Keratinocyte (primary cell): Measurements from ENCODE around the gene CGB7. TPM values are rescaled to one million over a fixed set of nuclear protein-coding genes. Genes with fewer than 3 reads are reported as not detected.
"Not testable (repeated sequence)": the region's sequence is repeated elsewhere in the genome, so short reads cannot be mapped to it uniquely, and the experiment has no call there.

Experiments used
- DNase-seq: peaks from one replicate; pipeline ENCODE4 v3.0.0-alpha.2; 2011; ENCODE audit warnings: low read depth, missing footprints, low spot score
- FAIRE-seq: peaks from 2 replicates; lab custom pipeline; 2011; peaks lifted over from hg19 to GRCh38; lab: Jason Lieb, UNC
- H2AFZ ChIP-seq: 2 replicates; pipeline ENCODE4 v1.6.0; 2012; ENCODE audit warnings: low read length, control low read depth, inconsistent platforms; ENCODE audit not compliant: control insufficient read depth
- H3K27ac ChIP-seq: 2 replicates; pipeline ENCODE4 v1.5.1; 2011; ENCODE audit warnings: low read length; ENCODE audit not compliant: control insufficient read depth, insufficient read depth
- H3K27me3 ChIP-seq: 3 replicates; pipeline ENCODE4 v1.6.0; 2011; ENCODE audit warnings: low read length; ENCODE audit not compliant: control insufficient read depth, insufficient read depth; ENCODE audit errors: extremely low read depth
- H3K36me3 ChIP-seq, 2 experiments: 2 replicates in 1 of 2; 3 replicates in 1 of 2; pipeline ENCODE4 v1.5.1; 2011; ENCODE audit warnings: low read length in 2 of 2, mild to moderate bottlenecking in 1 of 2; ENCODE audit not compliant: control insufficient read depth in 2 of 2, insufficient read depth in 2 of 2; ENCODE audit errors: extremely low read depth in 1 of 2
- H3K4me1 ChIP-seq: 3 replicates; pipeline ENCODE4 v1.5.1; 2011; ENCODE audit warnings: low read length; ENCODE audit not compliant: control insufficient read depth, insufficient read depth; ENCODE audit errors: extremely low read depth
- H3K4me2 ChIP-seq: 3 replicates; pipeline ENCODE4 v1.6.0; 2011; ENCODE audit warnings: low read depth, low read length; ENCODE audit not compliant: control insufficient read depth, insufficient read depth; ENCODE audit errors: extremely low read depth
- H3K4me3 ChIP-seq, 3 experiments: fragments of 200-600 bp in 1 of 3; sonication (generic) in 1 of 3; 2 replicates in 2 of 3; 3 replicates in 1 of 3; pipeline ENCODE4 v1.5.1; 2011 to 2016; ENCODE audit warnings: low read length in 3 of 3, mild to moderate bottlenecking in 3 of 3, control low read depth in 2 of 3, inconsistent platforms in 1 of 3, low read depth in 1 of 3, mixed read lengths in 1 of 3, mixed run types in 1 of 3, moderate library complexity in 1 of 3; ENCODE audit not compliant: control insufficient read depth in 2 of 3, insufficient read depth in 2 of 3; ENCODE audit errors: extremely low read depth in 1 of 3
- H3K79me2 ChIP-seq: 2 replicates; pipeline ENCODE4 v1.6.0; 2012; ENCODE audit warnings: low read length; ENCODE audit not compliant: control insufficient read depth, insufficient read depth
- H3K9ac ChIP-seq: 3 replicates; pipeline ENCODE4 v1.6.0; 2011; ENCODE audit warnings: low read length; ENCODE audit not compliant: control insufficient read depth, insufficient read depth; ENCODE audit errors: extremely low read depth
- H3K9me1 ChIP-seq: 3 replicates; pipeline ENCODE4 v1.6.0; 2011; ENCODE audit warnings: low read length; ENCODE audit not compliant: control insufficient read depth, insufficient read depth; ENCODE audit errors: extremely low read depth
- H3K9me3 ChIP-seq: 2 replicates; pipeline ENCODE4 v1.5.1; 2012; ENCODE audit warnings: low read depth, low read length; ENCODE audit not compliant: control insufficient read depth
- H4K20me1 ChIP-seq: 3 replicates; pipeline ENCODE4 v1.6.0; 2011; ENCODE audit warnings: low read length; ENCODE audit not compliant: control insufficient read depth, insufficient read depth; ENCODE audit errors: extremely low read depth
- EZH2 ChIP-seq: IDR thresholded peaks from one replicate; pipeline ENCODE4 v1.6.1; 2012; ENCODE audit warnings: inconsistent platforms, mild to moderate bottlenecking, low read length, moderate library complexity
- dilution Hi-C: fragments of 300-500 bp; cut with MboI; formaldehyde crosslinking; loops from one replicate; pipeline ENCODE4 v1.7.0; 2020; ENCODE audit warnings: low sequenced_read_pairs; ENCODE audit not compliant: extremely low pct_ligation_motif_present
- polyA plus RNA-seq, 5 experiments: library from polyadenylated mRNA; depleted of rRNA in 3 of 5; stranded (reverse) in 3 of 5; stranded (forward) in 1 of 5; unstranded in 1 of 5; fragments of >200 nt; gene quantifications; 1 replicate in 1 of 5; 2 replicates in 3 of 5; 3 replicates in 1 of 5; pipeline versions ENCODE4 v1.2.1 to v1.2.3, GENCODE V29; 2011 to 2012; ENCODE audit warnings: missing spikeins in 2 of 5, low read depth in 1 of 5, low replicate concordance in 1 of 5
- TF ChIP-seq, protein P1 (sequence below), 3 experiments: IDR thresholded peaks in 1 of 3; conservative IDR thresholded peaks in 1 of 3; optimal IDR thresholded peaks in 1 of 3; 2 replicates in 2 of 3; 3 replicates in 1 of 3; pipeline versions ENCODE3 to v1.5.1; 2011; ENCODE audit warnings: low read length in 3 of 3, mild to moderate bottlenecking in 3 of 3, moderate library complexity in 2 of 3, control low read depth in 1 of 3, inconsistent platforms in 1 of 3; ENCODE audit not compliant: insufficient read depth in 2 of 3; ENCODE audit errors: extremely low read depth in 1 of 3

The CGB7 gene
- polyA plus RNA-seq, 1 donor (not counting 4 experiments of a cell fraction or from before 2014, with no cell fraction given) = 0.92 TPM

DNA sequence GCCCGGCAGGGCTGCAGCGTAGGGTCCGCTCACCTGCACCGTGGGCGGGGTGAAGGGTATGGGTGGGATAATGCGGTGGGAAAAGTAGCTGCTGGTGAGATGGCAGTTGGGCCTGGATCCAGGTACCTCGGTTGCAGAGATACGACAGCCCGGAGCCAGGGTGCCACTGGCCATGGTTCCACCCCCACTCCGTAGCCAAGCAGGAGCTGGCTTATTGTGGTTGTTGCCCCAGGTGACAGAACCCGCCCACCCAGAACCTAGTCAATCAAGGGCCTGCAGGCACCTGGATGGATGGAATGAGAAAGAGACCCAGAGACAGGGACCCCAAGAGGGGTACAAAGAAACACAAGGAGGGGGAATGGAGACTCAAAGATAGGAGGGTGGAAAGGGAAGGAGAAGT is 37.2 kb downstream of the CGB7 start:
- H3K79me2 ChIP-seq = no peaks in the 10 kb centered on the region
- H3K9me1 ChIP-seq = no peaks in the 10 kb centered on the region
- DNase-seq (no peak), FAIRE-seq (no peak)
- no peak overlapping the region for H2AFZ ChIP-seq
- H3K36me3 ChIP-seq = peaks cover 0 to 2% of the 10 kb centered on the region in 2 experiments
- H3K27me3 ChIP-seq = peaks cover 11% of the 10 kb centered on the region
- no peak overlapping the region for H3K4me2 ChIP-seq
- H4K20me1 ChIP-seq = no peaks in the 10 kb centered on the region
- H3K27ac ChIP-seq = no peak overlapping the region
- TF ChIP-seq EZH2 = no peak
- TF ChIP-seq, protein P1, sequence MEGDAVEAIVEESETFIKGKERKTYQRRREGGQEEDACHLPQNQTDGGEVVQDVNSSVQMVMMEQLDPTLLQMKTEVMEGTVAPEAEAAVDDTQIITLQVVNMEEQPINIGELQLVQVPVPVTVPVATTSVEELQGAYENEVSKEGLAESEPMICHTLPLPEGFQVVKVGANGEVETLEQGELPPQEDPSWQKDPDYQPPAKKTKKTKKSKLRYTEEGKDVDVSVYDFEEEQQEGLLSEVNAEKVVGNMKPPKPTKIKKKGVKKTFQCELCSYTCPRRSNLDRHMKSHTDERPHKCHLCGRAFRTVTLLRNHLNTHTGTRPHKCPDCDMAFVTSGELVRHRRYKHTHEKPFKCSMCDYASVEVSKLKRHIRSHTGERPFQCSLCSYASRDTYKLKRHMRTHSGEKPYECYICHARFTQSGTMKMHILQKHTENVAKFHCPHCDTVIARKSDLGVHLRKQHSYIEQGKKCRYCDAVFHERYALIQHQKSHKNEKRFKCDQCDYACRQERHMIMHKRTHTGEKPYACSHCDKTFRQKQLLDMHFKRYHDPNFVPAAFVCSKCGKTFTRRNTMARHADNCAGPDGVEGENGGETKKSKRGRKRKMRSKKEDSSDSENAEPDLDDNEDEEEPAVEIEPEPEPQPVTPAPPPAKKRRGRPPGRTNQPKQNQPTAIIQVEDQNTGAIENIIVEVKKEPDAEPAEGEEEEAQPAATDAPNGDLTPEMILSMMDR (optimal IDR thresholded peaks at IDR 0.05 in 1 of 3, IDR thresholded peaks at IDR 0.05 in 1 of 3, conservative IDR thresholded peaks at IDR 0.05 in 1 of 3; ENCODE audit: extremely low read depth in 1 of 3, insufficient read depth in 2 of 3, low read length in 3 of 3) = no peak
- peaks cover 18% of the 10 kb centered on the region for H3K4me1 ChIP-seq
- dilution Hi-C loops = no loop called here
- no peak overlapping the region for H3K9ac ChIP-seq
- H3K4me3 ChIP-seq = no peak overlapping the region
- no peaks in the 10 kb centered on the region for H3K9me3 ChIP-seq

DNA sequence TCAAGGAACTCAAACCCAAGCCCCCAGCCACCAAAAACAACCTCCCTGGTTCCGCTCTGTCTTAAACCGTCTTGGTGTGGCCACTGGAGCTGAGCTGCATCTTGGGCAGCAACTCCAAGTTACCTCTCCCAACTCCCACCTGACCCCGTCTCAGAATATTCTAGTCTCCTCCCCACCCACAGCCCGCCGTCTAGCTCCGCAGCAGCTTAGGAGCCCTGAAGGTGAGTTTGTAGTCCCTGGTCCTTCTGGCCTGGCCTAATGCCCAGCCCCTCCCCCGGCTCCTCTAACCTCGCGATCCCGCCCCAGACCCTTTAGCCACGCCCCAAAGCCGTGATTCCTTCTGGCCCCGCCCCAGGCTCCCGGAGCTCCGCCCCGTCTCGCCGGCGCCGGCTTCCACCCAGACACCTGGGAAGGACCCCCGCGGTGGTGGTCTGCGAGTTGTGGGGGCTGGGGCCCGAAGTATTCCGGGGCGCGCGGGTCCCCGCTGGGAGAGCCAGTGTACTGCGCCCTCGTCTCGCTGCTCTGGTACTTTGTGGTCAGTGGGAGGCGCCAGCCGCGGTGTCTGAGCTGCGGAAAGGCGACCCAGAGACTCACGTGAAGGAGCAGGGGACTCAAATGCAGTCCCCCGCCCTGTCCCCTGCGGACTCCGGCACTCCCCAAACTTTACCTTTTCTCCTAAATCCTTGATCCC is 38.2 kb downstream of the CGB7 start:
- no peak overlapping the region for H2AFZ ChIP-seq
- H3K9me1 ChIP-seq = no peaks in the 10 kb centered on the region
- H3K4me1 ChIP-seq = peaks cover 18% of the 10 kb centered on the region
- no peak for TF ChIP-seq EZH2
- TF ChIP-seq, protein P1 (optimal IDR thresholded peaks at IDR 0.05 in 1 of 3, IDR thresholded peaks at IDR 0.05 in 1 of 3, conservative IDR thresholded peaks at IDR 0.05 in 1 of 3; ENCODE audit: extremely low read depth in 1 of 3, insufficient read depth in 2 of 3, low read length in 3 of 3) = peak; percentile 6 to 18 (median 7)
- no peaks in the 10 kb centered on the region for H3K9me3 ChIP-seq
- H3K36me3 ChIP-seq = peaks cover 0 to 7% of the 10 kb centered on the region in 2 experiments
- peaks cover 11% of the 10 kb centered on the region for H3K27me3 ChIP-seq
- H3K79me2 ChIP-seq = no peaks in the 10 kb centered on the region
- H3K27ac ChIP-seq = no peak overlapping the region
- H3K4me3 ChIP-seq = peak overlapping the region; percentile 34 to 40 (median 34)
- H3K4me2 ChIP-seq = peak overlapping the region; percentile 81
- dilution Hi-C loops = no loop called here
- H4K20me1 ChIP-seq = no peaks in the 10 kb centered on the region
- H3K9ac ChIP-seq = peak overlapping the region; percentile 15
- DNase-seq (no peak), FAIRE-seq (no peak)

DNA sequence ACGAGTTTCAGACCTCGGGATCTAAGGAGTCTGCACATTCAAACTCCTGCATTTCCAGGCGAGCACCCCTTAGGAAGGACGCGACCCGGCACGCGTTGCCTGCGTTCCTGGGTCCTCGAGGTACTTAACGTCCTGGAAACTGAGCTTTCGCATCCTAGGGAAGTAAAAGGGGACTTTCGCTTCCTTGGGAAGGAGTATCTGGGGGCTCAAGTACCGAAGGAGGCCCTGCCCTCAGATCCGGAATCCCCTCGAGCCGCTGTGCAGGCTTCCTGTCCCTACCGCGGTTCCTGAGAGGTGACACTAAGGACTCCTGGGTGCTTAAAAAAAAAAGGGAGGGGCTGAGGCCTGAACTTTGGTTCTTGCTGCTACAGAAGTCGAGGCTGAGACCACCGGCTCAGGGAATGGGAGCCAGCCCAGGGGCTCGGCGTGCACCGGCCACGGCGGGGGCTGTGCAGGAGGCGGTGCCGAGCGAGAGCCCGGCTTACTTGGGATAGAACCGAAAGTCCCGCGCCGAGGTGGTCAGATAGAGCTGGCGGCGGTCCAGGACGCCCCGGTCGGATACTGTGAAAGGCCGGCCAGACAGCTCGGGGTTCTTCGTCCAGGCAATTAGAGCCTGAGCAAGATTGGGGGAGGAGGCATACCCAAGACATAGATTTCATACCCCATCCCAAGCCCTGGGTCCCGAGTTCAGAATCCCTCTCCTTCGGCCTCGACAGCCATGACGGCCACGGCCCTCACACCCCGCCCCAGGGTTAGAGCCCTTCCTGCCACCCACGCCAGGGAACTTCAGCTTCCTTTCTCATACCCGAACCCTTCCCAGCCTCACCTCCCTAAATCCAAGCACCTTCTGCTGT is 38.9 kb downstream of the CGB7 start:
- DNase-seq, H3K9me1 ChIP-seq, H3K36me3 ChIP-seq, H3K79me2 ChIP-seq, H2AFZ ChIP-seq, H3K9me3 ChIP-seq, dilution Hi-C loops, H3K27ac ChIP-seq, H4K20me1 ChIP-seq: not testable (repeated sequence)
- FAIRE-seq = peak; percentile 61
- H3K4me3 ChIP-seq = peak overlapping the region; percentile 34 to 56 (median 40)
- peaks cover 11% of the 10 kb centered on the region for H3K27me3 ChIP-seq
- peak overlapping the region; percentile 22 for H3K9ac ChIP-seq
- peak overlapping the region; percentile 81 for H3K4me2 ChIP-seq
- H3K4me1 ChIP-seq = peaks cover 18% of the 10 kb centered on the region
